B cell (primary cell): ENCODE results near the gene SPIRE1. TPM values are rescaled to one million over a fixed set of nuclear protein-coding genes. Genes with fewer than 3 reads are reported as not detected.

Source experiments
- ATAC-seq: fragments of 200-7000 bp; cut with Tn5 transposase; one replicate; pipeline ENCODE4 v1.10.0; 2021; ENCODE audit warnings: low read depth, mild to moderate bottlenecking, moderate number of reproducible peaks, moderate library complexity
- CTCF ChIA-PET: fragments of 350-600 bp; sonication (Branson Sonifier 250); formaldehyde crosslinking; loops from one replicate; lab custom pipeline; 2021; ENCODE audit warnings: antibody characterized with exemption, inconsistent platforms; lab: Charles Lee
- POLR2A ChIA-PET: fragments of 350-600 bp; sonication (Branson Sonifier 250); formaldehyde crosslinking; loops from one replicate; lab custom pipeline; 2021; ENCODE audit warnings: antibody characterized with exemption; lab: Charles Lee
- DNase-seq: peaks from one replicate; pipeline ENCODE4 v3.0.0; 2013
- H2AFZ ChIP-seq: 2 replicates; pipeline ENCODE4 v1.6.1; 2012; ENCODE audit warnings: mild to moderate bottlenecking, low read depth, low read length; ENCODE audit not compliant: insufficient read depth, poor library complexity, severe bottlenecking
- H3K27ac ChIP-seq, 2 donors: 1 replicate in 1 of 2; 2 replicates in 1 of 2; pipeline ENCODE4 v1.5.1; 2012 to 2013; ENCODE audit warnings: low read length in 2 of 2, mild to moderate bottlenecking in 2 of 2, moderate library complexity in 1 of 2
- H3K27me3 ChIP-seq, 4 experiments: fragments of 200-600 bp in 1 of 4; sonication (generic) in 1 of 4; replicated peaks in 1 of 4; 1 replicate in 2 of 4; 2 replicates in 2 of 4; pipeline versions ENCODE4 v1.6.1 to v1.7.0; 2013 to 2016; ENCODE audit warnings: low read length in 3 of 4, mild to moderate bottlenecking in 2 of 4, mixed read lengths in 1 of 4, moderate library complexity in 1 of 4; ENCODE audit not compliant: insufficient read depth in 4 of 4, control insufficient read depth in 3 of 4; ENCODE audit errors: control extremely low read depth in 1 of 4
- H3K36me3 ChIP-seq, 2 experiments: replicated peaks in 1 of 2; 1 replicate in 1 of 2; 2 replicates in 1 of 2; pipeline versions ENCODE4 v1.6.1 to v1.7.1; 2013; ENCODE audit warnings: low read length in 1 of 2; ENCODE audit not compliant: insufficient read depth in 2 of 2, control insufficient read depth in 1 of 2; ENCODE audit errors: control extremely low read depth in 1 of 2, extremely low read depth in 1 of 2
- H3K4me1 ChIP-seq, 2 donors: fragments of 200-600 bp in 1 of 2; sonication (generic) in 1 of 2; 1 replicate in 1 of 2; 2 replicates in 1 of 2; pipeline versions ENCODE4 v1.5.1 to v1.6.1; 2013 to 2017; ENCODE audit warnings: low read length in 2 of 2; ENCODE audit not compliant: control insufficient read depth in 2 of 2, insufficient read depth in 2 of 2
- H3K4me2 ChIP-seq: replicated peaks from 2 replicates; pipeline ENCODE3; 2012; ENCODE audit warnings: mild to moderate bottlenecking, low read depth, low read length; ENCODE audit not compliant: poor library complexity, severe bottlenecking
- H3K4me3 ChIP-seq, 5 experiments: fragments of 200-600 bp in 1 of 5; sonication (generic) in 1 of 5; 1 replicate in 3 of 5; 2 replicates in 2 of 5; pipeline versions ENCODE4 v1.5.1 to v1.7.0; 2011 to 2016; ENCODE audit warnings: low read length in 4 of 5, mild to moderate bottlenecking in 4 of 5, low read depth in 2 of 5, control low read depth in 1 of 5, moderate library complexity in 1 of 5; ENCODE audit not compliant: insufficient read depth in 1 of 5; ENCODE audit errors: control extremely low read depth in 1 of 5, extremely low read depth in 1 of 5
- H3K79me2 ChIP-seq: fragments of 200-600 bp; sonication (generic); one replicate; pipeline ENCODE4 v1.6.0; 2016; ENCODE audit warnings: low read length; ENCODE audit not compliant: control insufficient read depth, insufficient read depth
- H3K9ac ChIP-seq: fragments of 200-600 bp; sonication (generic); 2 replicates; pipeline ENCODE4 v1.6.1; 2017; ENCODE audit warnings: mild to moderate bottlenecking, low read length, moderate library complexity
- H3K9me3 ChIP-seq, 3 donors: one replicate each; pipeline versions ENCODE4 v1.6.1 to v1.7.1; 2013; ENCODE audit warnings: low read length in 2 of 3; ENCODE audit not compliant: control insufficient read depth in 2 of 3, insufficient read depth in 1 of 3; ENCODE audit errors: control extremely low read depth in 1 of 3
- H4K20me1 ChIP-seq: 2 replicates; pipeline ENCODE4 v1.6.0; 2012; ENCODE audit warnings: mild to moderate bottlenecking, low read length; ENCODE audit not compliant: insufficient read depth, control insufficient read depth, poor library complexity, severe bottlenecking
- H3K27ac Mint-ChIP-seq: one replicate; pipeline ENCODE4 v1.8.0; 2021; ENCODE audit warnings: mixed read lengths
- H3K27me3 Mint-ChIP-seq: one replicate; pipeline ENCODE4 v1.8.0; 2021; ENCODE audit warnings: mixed read lengths
- H3K4me1 Mint-ChIP-seq: one replicate; pipeline ENCODE4 v1.8.0; 2021; ENCODE audit warnings: mixed read lengths
- H3K4me3 Mint-ChIP-seq: one replicate; pipeline ENCODE4 v1.8.0; 2021; ENCODE audit warnings: mixed read lengths
- H3K9me3 Mint-ChIP-seq: one replicate; pipeline ENCODE4 v1.8.0; 2022; ENCODE audit warnings: mixed read lengths; ENCODE audit not compliant: insufficient read depth
- EZH2 ChIP-seq: IDR thresholded peaks from 2 replicates; pipeline ENCODE4 v1.6.1; 2012; ENCODE audit warnings: borderline replicate concordance, low read depth, mild to moderate bottlenecking, moderate library complexity, low read length; ENCODE audit not compliant: insufficient read depth, poor library complexity, severe bottlenecking
- WGBS: methylation state at CpG from one replicate; pipeline ENCODE4 v1.1.5; 2013; ENCODE audit warnings: missing lambda C conversion rate; ENCODE audit not compliant: insufficient coverage; 5-methylcytosine and 5-hydroxymethylcytosine counted together
- intact Hi-C: fragments of 100-400 bp; cut with micrococcal nuclease; formaldehyde crosslinking; loops from one replicate; pipeline ENCODE4 v1.10.0; 2022
- polyA plus RNA-seq: library from polyadenylated mRNA; depleted of rRNA; stranded (reverse); fragments of >200 nt; gene quantifications from 2 replicates; pipeline ENCODE4 v1.2.3, GENCODE V29; 2012
- total RNA-seq, 2 donors: library from RNA; stranded (reverse); fragments of 120-200 nt in 1 of 2; gene quantifications; 1 replicate in 1 of 2; 2 replicates in 1 of 2; pipeline versions ENCODE4 v1.2.3 to v1.2.4, GENCODE V29; 2013 to 2022
- TF ChIP-seq, protein P1 (sequence below): fragments of 200-600 bp; IDR thresholded peaks from one replicate; pipeline ENCODE4 v1.8.0; 2022; ENCODE audit warnings: antibody characterized with exemption, mild to moderate bottlenecking

Gene SPIRE1
- total and polyA plus RNA-seq, 2 donors (not counting 1 experiment from before 2014, with no cell fraction given) = 0.22 to 4.0 TPM

GRCh38 chr18:12531749-12532148 lies 126.2 kb downstream of the SPIRE1 start:
- H2AFZ ChIP-seq = no peak overlapping the region
- H4K20me1 ChIP-seq = no peaks in the 10 kb centered on the region
- no peak overlapping the region for H3K4me3 ChIP-seq
- no peak for TF ChIP-seq EZH2
- TF ChIP-seq, protein P1, sequence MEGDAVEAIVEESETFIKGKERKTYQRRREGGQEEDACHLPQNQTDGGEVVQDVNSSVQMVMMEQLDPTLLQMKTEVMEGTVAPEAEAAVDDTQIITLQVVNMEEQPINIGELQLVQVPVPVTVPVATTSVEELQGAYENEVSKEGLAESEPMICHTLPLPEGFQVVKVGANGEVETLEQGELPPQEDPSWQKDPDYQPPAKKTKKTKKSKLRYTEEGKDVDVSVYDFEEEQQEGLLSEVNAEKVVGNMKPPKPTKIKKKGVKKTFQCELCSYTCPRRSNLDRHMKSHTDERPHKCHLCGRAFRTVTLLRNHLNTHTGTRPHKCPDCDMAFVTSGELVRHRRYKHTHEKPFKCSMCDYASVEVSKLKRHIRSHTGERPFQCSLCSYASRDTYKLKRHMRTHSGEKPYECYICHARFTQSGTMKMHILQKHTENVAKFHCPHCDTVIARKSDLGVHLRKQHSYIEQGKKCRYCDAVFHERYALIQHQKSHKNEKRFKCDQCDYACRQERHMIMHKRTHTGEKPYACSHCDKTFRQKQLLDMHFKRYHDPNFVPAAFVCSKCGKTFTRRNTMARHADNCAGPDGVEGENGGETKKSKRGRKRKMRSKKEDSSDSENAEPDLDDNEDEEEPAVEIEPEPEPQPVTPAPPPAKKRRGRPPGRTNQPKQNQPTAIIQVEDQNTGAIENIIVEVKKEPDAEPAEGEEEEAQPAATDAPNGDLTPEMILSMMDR = no peak
- Mint-ChIP-seq H3K9me3 (no peaks in the 10 kb centered on the region), H3K27me3 (peaks cover 14% of the 10 kb centered on the region), H3K27ac (no peak overlapping the region), H3K4me1 (no peaks in the 10 kb centered on the region), H3K4me3 (no peak overlapping the region)
- no peak overlapping the region for H3K27ac ChIP-seq
- no peaks in the 10 kb centered on the region for H3K9me3 ChIP-seq
- H3K79me2 ChIP-seq = no peaks in the 10 kb centered on the region
- no peaks in the 10 kb centered on the region for H3K27me3 ChIP-seq
- no peak overlapping the region for H3K4me2 ChIP-seq
- H3K36me3 ChIP-seq = no peaks in the 10 kb centered on the region
- CTCF ChIA-PET = no interaction called here
- H3K9ac ChIP-seq = no peak overlapping the region
- ATAC-seq (no peak), DNase-seq (no peak)
- H3K4me1 ChIP-seq = no peaks in the 10 kb centered on the region
- WGBS = no CpG with 5 or more reads among the region's 1 CpG
- intact Hi-C loops = no loop called here
- POLR2A ChIA-PET = no interaction called here

- 80% methylated on average over 2 of the region's 5 CpGs for WGBS
- H3K4me3 Mint-ChIP-seq = no peak overlapping the region
- no peaks in the 10 kb centered on the region for H4K20me1 ChIP-seq
These were observed 137.4 kb downstream of the SPIRE1 start for GRCh38 chr18:12520442-12520992.

More at GRCh38 chr18:12520442-12520992, 137.4 kb downstream of the SPIRE1 start:
- Histone ChIP-seq H3K36me3 (no peaks in the 10 kb centered on the region), H3K27me3 (no peaks in the 10 kb centered on the region), H3K4me1 (no peaks in the 10 kb centered on the region), H3K4me3 (no peak overlapping the region), H2AFZ (no peak overlapping the region), H3K27ac (no peak overlapping the region), H3K4me2 (no peak overlapping the region), H3K9me3 (no peaks in the 10 kb centered on the region), H3K79me2 (no peaks in the 10 kb centered on the region), H3K9ac (no peak overlapping the region)
- POLR2A ChIA-PET = no interaction called here
- Mint-ChIP-seq H3K27me3 (peaks cover 3% of the 10 kb centered on the region), H3K9me3 (no peaks in the 10 kb centered on the region), H3K4me1 (no peaks in the 10 kb centered on the region), H3K27ac (no peak overlapping the region)
- TF ChIP-seq EZH2 = no peak
- TF ChIP-seq, protein P1 = no peak
- ATAC-seq (no peak), DNase-seq (no peak)
- CTCF ChIA-PET = no interaction called here
- intact Hi-C loops = no loop called here
